ENCODE results near the gene COA5. TPM values are rescaled to one million over a fixed set of nuclear protein-coding genes. Genes with fewer than 3 reads are reported as not detected.

Gene COA5
- polyA plus RNA-seq, 2 donors: 16.7 to 43.0 TPM

GRCh38 chr2:98568161-98568956, 40.0 kb downstream of the COA5 start:
- Histone ChIP-seq H3K4me3 (ENCODE audit: low read depth in 1 of 2, low read length in 2 of 2) (no peak overlapping the region), H3K36me3 (ENCODE audit: control insufficient read depth in 2 of 2, insufficient read depth in 2 of 2, low read length in 1 of 2) (peaks cover 0 to 34% of the 10 kb centered on the region in 2 donors), H3K4me1 (ENCODE audit: control insufficient read depth in 2 of 2, insufficient read depth in 2 of 2, low read length in 1 of 2) (no peaks in the 10 kb centered on the region), H3K9me3 (ENCODE audit: control insufficient read depth in 2 of 2, insufficient read depth in 1 of 2, low read depth in 1 of 2, low read length in 1 of 2) (no peaks in the 10 kb centered on the region), H3K27ac (ENCODE audit: low read depth in 2 of 2, low read length in 1 of 2) (no peak overlapping the region), H3K27me3 (ENCODE audit: control insufficient read depth in 1 of 2, insufficient read depth in 2 of 2, low read length in 2 of 2) (no peaks in the 10 kb centered on the region)
- 63 to 75% methylated on average over 11 of the region's 11 CpGs for WGBS, 2 donors

DNA sequence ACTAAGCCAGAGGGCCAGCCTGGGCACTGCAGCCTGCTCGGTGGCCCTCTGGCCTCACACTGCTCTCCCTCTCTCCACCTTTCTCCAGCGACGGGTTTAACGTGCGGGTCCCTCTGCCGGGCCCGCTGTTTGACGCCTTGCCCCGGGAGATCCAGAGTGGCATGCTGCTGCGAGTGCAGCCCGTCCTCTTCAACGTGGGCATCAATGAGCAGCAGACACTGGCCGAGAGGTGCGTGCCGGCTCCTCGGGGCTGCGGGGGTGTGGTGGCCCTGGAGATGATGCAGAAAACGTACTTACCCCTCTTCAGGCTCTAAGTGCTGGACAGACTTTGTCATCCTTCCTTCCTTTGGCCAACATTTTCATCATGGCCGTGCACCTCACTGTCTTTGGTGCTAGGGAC, 42.4 kb downstream of the COA5 start:
- Histone ChIP-seq H3K27me3 (ENCODE audit: control insufficient read depth in 1 of 2, insufficient read depth in 2 of 2, low read length in 2 of 2) (no peaks in the 10 kb centered on the region), H3K27ac (ENCODE audit: low read depth in 2 of 2, low read length in 1 of 2) (no peak overlapping the region), H3K4me1 (ENCODE audit: control insufficient read depth in 2 of 2, insufficient read depth in 2 of 2, low read length in 1 of 2) (peaks cover 2 to 4% of the 10 kb centered on the region in 2 donors), H3K36me3 (ENCODE audit: control insufficient read depth in 2 of 2, insufficient read depth in 2 of 2, low read length in 1 of 2) (peaks cover 0 to 28% of the 10 kb centered on the region in 2 donors), H3K4me3 (ENCODE audit: low read depth in 1 of 2, low read length in 2 of 2) (no peak overlapping the region), H3K9me3 (ENCODE audit: control insufficient read depth in 2 of 2, insufficient read depth in 1 of 2, low read depth in 1 of 2, low read length in 1 of 2) (no peaks in the 10 kb centered on the region)
- 95 to 96% methylated on average over 19 of the region's 19 CpGs for WGBS, 2 donors

DNA sequence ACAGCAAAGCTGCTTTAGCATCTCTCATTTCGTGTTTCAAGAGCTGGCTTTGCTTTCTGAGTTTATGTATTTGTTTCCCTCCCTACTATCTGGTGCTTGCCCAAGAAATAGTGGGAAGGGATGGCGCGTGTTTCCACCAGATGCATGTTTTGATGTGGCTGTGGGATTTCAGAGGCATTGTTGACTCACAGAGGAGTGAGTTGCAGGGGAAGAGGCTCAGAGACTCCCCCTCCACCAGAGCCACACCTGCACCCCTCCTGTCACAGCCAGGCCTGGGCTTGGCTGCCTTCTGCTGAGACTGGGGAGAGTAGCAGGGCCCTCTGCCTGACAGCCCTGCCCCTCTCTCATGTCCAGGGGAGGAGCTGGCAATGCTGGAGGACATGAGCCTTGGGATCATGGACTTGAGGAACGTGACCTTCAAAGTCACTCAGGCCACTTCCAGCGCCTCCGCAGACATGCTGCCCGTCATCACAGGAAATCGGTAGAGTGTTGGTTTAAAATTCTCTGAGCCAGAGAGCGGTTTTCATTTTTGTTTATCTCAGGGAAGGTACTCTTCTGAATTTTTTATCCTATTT, 42.9 kb downstream of the COA5 start:
- Histone ChIP-seq H3K27ac (ENCODE audit: low read depth in 2 of 2, low read length in 1 of 2) (no peak overlapping the region), H3K36me3 (ENCODE audit: control insufficient read depth in 2 of 2, insufficient read depth in 2 of 2, low read length in 1 of 2) (peaks cover 0 to 25% of the 10 kb centered on the region in 2 donors), H3K4me3 (ENCODE audit: low read depth in 1 of 2, low read length in 2 of 2) (no peak overlapping the region), H3K9me3 (ENCODE audit: control insufficient read depth in 2 of 2, insufficient read depth in 1 of 2, low read depth in 1 of 2, low read length in 1 of 2) (no peaks in the 10 kb centered on the region), H3K4me1 (ENCODE audit: control insufficient read depth in 2 of 2, insufficient read depth in 2 of 2, low read length in 1 of 2) (peaks cover 6 to 8% of the 10 kb centered on the region in 2 donors), H3K27me3 (ENCODE audit: control insufficient read depth in 1 of 2, insufficient read depth in 2 of 2, low read length in 2 of 2) (no peaks in the 10 kb centered on the region)
- WGBS, 2 donors: 89 to 92% methylated on average over 9 of the region's 9 CpGs

GRCh38 chr2:98564541-98565132, 43.7 kb downstream of the COA5 start:
- Histone ChIP-seq H3K27ac (ENCODE audit: low read depth in 2 of 2, low read length in 1 of 2) (no peak overlapping the region), H3K27me3 (ENCODE audit: control insufficient read depth in 1 of 2, insufficient read depth in 2 of 2, low read length in 2 of 2) (no peaks in the 10 kb centered on the region), H3K4me1 (ENCODE audit: control insufficient read depth in 2 of 2, insufficient read depth in 2 of 2, low read length in 1 of 2) (peaks cover 6 to 8% of the 10 kb centered on the region in 2 donors), H3K9me3 (ENCODE audit: control insufficient read depth in 2 of 2, insufficient read depth in 1 of 2, low read depth in 1 of 2, low read length in 1 of 2) (no peaks in the 10 kb centered on the region), H3K36me3 (ENCODE audit: control insufficient read depth in 2 of 2, insufficient read depth in 2 of 2, low read length in 1 of 2) (peaks cover 0 to 17% of the 10 kb centered on the region in 2 donors), H3K4me3 (ENCODE audit: low read depth in 1 of 2, low read length in 2 of 2) (no peak overlapping the region)
- 81 to 91% methylated on average over 17 of the region's 17 CpGs for WGBS, 2 donors

DNA sequence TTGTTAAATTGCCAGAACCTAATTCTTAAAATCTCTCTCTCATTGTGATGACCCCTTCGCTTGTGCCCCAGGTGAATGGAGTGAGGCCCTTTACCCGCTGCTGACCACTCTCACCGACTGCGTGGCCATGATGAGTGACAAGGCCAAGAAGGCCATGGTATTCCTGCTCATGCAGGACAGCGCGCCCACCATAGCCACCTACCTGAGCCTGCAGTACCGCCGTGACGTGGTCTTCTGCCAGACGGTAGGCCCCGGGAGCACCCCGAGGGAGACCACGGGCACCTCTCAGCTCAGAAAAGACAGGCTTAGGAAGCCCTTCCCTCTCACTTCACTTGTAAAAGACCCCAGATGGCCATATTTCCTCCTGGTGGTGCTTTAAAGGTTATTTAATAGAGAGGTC, 44.9 kb downstream of the COA5 start:
- H3K4me3 ChIP-seq (ENCODE audit: low read depth in 1 of 2, low read length in 2 of 2): no peak overlapping the region
- no peak overlapping the region for H3K27ac ChIP-seq (ENCODE audit: low read depth in 2 of 2, low read length in 1 of 2)
- H3K36me3 ChIP-seq (ENCODE audit: control insufficient read depth in 2 of 2, insufficient read depth in 2 of 2, low read length in 1 of 2): peaks cover 5 to 13% of the 10 kb centered on the region in 2 donors
- H3K27me3 ChIP-seq (ENCODE audit: control insufficient read depth in 1 of 2, insufficient read depth in 2 of 2, low read length in 2 of 2): no peaks in the 10 kb centered on the region
- 98 to 99% methylated on average over 13 of the region's 13 CpGs for WGBS, 2 donors
- peaks cover 6 to 11% of the 10 kb centered on the region in 2 donors for H3K4me1 ChIP-seq (ENCODE audit: control insufficient read depth in 2 of 2, insufficient read depth in 2 of 2, low read length in 1 of 2)
- no peaks in the 10 kb centered on the region for H3K9me3 ChIP-seq (ENCODE audit: control insufficient read depth in 2 of 2, insufficient read depth in 1 of 2, low read depth in 1 of 2, low read length in 1 of 2)

DNA sequence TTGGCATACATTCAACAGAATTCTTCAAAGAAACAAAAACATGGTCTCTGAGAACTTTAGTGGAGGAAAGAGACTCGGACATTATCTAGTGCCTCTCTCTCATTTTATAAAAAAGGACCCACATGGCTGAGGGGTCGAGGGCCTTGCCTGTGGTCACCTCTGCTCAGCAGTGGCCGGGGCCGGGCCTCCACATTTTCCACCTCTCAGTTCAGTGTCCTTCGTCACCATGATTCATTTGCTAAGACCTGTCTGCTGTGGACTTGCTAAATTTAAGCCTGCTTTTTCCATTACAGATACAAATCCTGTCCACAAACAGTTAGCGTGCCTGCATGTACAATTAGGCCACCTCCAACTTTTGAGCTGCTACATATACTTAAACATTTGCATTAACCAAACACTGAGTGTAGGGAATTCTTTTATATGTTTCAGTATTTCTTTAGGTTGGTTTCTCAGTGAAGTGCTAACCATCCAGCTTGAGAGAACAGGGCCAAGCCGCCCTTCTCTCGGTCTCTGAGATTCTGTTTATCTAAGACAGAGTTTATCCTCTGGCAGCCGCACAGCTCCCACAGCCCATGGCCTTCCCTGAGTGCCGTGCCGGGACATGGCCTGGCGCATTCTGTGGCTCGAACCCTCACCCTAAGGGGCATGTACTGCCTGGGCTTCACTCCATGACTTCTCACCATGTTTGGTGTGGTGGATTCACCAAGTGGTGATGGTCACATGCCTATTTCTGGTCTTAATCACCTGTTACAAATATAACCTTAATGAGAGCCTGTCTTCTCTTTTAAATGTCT, 46.2 kb downstream of the COA5 start:
- no peaks in the 10 kb centered on the region for H3K27me3 ChIP-seq (ENCODE audit: control insufficient read depth in 1 of 2, insufficient read depth in 2 of 2, low read length in 2 of 2)
- WGBS, 2 donors: 66 to 70% methylated on average over 13 of the region's 13 CpGs
- H3K9me3 ChIP-seq (ENCODE audit: control insufficient read depth in 2 of 2, insufficient read depth in 1 of 2, low read depth in 1 of 2, low read length in 1 of 2): no peaks in the 10 kb centered on the region
- H3K36me3 ChIP-seq (ENCODE audit: control insufficient read depth in 2 of 2, insufficient read depth in 2 of 2, low read length in 1 of 2): peaks cover 5 to 10% of the 10 kb centered on the region in 2 donors
- no peak overlapping the region for H3K4me3 ChIP-seq (ENCODE audit: low read depth in 1 of 2, low read length in 2 of 2)
- H3K4me1 ChIP-seq (ENCODE audit: control insufficient read depth in 2 of 2, insufficient read depth in 2 of 2, low read length in 1 of 2): peaks cover 6 to 11% of the 10 kb centered on the region in 2 donors
- H3K27ac ChIP-seq (ENCODE audit: low read depth in 2 of 2, low read length in 1 of 2): peak overlapping the region; percentile 43 to 87

- WGBS, 2 donors: 93 to 94% methylated on average over 9 of the region's 9 CpGs
- Histone ChIP-seq H3K4me3 (ENCODE audit: low read depth in 1 of 2, low read length in 2 of 2) (no peak overlapping the region), H3K9me3 (ENCODE audit: control insufficient read depth in 2 of 2, insufficient read depth in 1 of 2, low read depth in 1 of 2, low read length in 1 of 2) (no peaks in the 10 kb centered on the region), H3K27ac (ENCODE audit: low read depth in 2 of 2, low read length in 1 of 2) (peak overlapping the region in 1 of 2 donors; percentile 40), H3K36me3 (ENCODE audit: control insufficient read depth in 2 of 2, insufficient read depth in 2 of 2, low read length in 1 of 2) (peaks cover 5 to 14% of the 10 kb centered on the region in 2 donors), H3K27me3 (ENCODE audit: control insufficient read depth in 1 of 2, insufficient read depth in 2 of 2, low read length in 2 of 2) (no peaks in the 10 kb centered on the region), H3K4me1 (ENCODE audit: control insufficient read depth in 2 of 2, insufficient read depth in 2 of 2, low read length in 1 of 2) (peaks cover 6 to 11% of the 10 kb centered on the region in 2 donors)
These were observed 47.3 kb downstream of the COA5 start for GRCh38 chr2:98561018-98561417.

GRCh38 chr2:98560256-98560771, 48.0 kb downstream of the COA5 start:
- 81 to 89% methylated on average over 9 of the region's 9 CpGs for WGBS, 2 donors
- H3K36me3 ChIP-seq (ENCODE audit: control insufficient read depth in 2 of 2, insufficient read depth in 2 of 2, low read length in 1 of 2): peaks cover 5 to 16% of the 10 kb centered on the region in 2 donors
- peak overlapping the region; percentile 40 to 70 for H3K27ac ChIP-seq (ENCODE audit: low read depth in 2 of 2, low read length in 1 of 2)
- H3K27me3 ChIP-seq (ENCODE audit: control insufficient read depth in 1 of 2, insufficient read depth in 2 of 2, low read length in 2 of 2): no peaks in the 10 kb centered on the region
- no peak overlapping the region for H3K4me3 ChIP-seq (ENCODE audit: low read depth in 1 of 2, low read length in 2 of 2)
- no peaks in the 10 kb centered on the region for H3K9me3 ChIP-seq (ENCODE audit: control insufficient read depth in 2 of 2, insufficient read depth in 1 of 2, low read depth in 1 of 2, low read length in 1 of 2)
- H3K4me1 ChIP-seq (ENCODE audit: control insufficient read depth in 2 of 2, insufficient read depth in 2 of 2, low read length in 1 of 2): peaks cover 6 to 11% of the 10 kb centered on the region in 2 donors

GRCh38 chr2:98559581-98559980, 48.7 kb downstream of the COA5 start:
- Histone ChIP-seq H3K4me3 (ENCODE audit: low read depth in 1 of 2, low read length in 2 of 2) (no peak overlapping the region), H3K27ac (ENCODE audit: low read depth in 2 of 2, low read length in 1 of 2) (peak overlapping the region; percentile 32 to 60), H3K27me3 (ENCODE audit: control insufficient read depth in 1 of 2, insufficient read depth in 2 of 2, low read length in 2 of 2) (no peaks in the 10 kb centered on the region), H3K36me3 (ENCODE audit: control insufficient read depth in 2 of 2, insufficient read depth in 2 of 2, low read length in 1 of 2) (peaks cover 7 to 15% of the 10 kb centered on the region in 2 donors), H3K4me1 (ENCODE audit: control insufficient read depth in 2 of 2, insufficient read depth in 2 of 2, low read length in 1 of 2) (peaks cover 6 to 11% of the 10 kb centered on the region in 2 donors), H3K9me3 (ENCODE audit: control insufficient read depth in 2 of 2, insufficient read depth in 1 of 2, low read depth in 1 of 2, low read length in 1 of 2) (no peaks in the 10 kb centered on the region)
- WGBS, 2 donors: 72 to 75% methylated on average over 3 of the region's 3 CpGs

All from esophagus (tissue), 2 donors.